ENCODE measurements around the gene CST2.

DNA sequence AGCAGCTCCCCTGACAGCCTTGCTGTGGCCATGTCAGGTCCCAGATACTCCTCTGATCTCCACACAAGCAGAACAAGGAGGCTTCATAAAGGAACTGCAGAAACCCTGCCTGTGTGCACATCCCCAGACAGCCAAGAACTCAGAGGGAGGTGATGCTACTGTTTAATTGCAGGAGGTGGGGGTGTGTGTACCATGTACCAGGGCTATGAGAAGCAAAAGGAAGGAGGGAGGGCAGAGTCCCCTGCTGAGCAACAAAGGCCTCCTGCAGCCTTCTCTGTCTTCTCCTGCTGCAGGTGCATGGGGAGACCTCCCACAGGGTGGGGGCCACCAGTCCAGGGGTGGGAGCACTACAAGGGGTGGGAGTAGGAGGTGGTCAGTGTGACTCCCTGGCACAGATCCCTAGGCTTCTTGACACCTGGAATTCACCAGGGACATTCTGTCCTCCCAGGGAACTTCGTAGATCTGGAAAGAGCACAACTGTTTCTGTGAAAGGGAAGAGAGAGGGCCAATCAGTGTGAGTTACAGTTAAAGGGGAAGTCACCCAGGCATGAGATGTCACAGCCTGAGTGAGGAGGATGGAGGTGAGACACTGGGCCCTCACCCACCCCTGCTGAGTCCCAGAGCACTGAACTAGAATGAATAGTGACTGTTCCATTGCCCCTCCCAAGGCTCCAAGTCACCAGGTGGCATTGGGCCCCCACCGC lies 2.8 kb downstream of the CST2 start:
- TF ChIP-seq, protein P1, sequence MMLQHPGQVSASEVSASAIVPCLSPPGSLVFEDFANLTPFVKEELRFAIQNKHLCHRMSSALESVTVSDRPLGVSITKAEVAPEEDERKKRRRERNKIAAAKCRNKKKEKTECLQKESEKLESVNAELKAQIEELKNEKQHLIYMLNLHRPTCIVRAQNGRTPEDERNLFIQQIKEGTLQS (IDR thresholded peaks at IDR 0.05): no peak
- TF ChIP-seq GABPA (IDR thresholded peaks at IDR 0.05 in 1 of 2, conservative IDR thresholded peaks at IDR 0.05 in 1 of 2): no peak
- TF ChIP-seq, protein P2, sequence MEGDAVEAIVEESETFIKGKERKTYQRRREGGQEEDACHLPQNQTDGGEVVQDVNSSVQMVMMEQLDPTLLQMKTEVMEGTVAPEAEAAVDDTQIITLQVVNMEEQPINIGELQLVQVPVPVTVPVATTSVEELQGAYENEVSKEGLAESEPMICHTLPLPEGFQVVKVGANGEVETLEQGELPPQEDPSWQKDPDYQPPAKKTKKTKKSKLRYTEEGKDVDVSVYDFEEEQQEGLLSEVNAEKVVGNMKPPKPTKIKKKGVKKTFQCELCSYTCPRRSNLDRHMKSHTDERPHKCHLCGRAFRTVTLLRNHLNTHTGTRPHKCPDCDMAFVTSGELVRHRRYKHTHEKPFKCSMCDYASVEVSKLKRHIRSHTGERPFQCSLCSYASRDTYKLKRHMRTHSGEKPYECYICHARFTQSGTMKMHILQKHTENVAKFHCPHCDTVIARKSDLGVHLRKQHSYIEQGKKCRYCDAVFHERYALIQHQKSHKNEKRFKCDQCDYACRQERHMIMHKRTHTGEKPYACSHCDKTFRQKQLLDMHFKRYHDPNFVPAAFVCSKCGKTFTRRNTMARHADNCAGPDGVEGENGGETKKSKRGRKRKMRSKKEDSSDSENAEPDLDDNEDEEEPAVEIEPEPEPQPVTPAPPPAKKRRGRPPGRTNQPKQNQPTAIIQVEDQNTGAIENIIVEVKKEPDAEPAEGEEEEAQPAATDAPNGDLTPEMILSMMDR (IDR thresholded peaks at IDR 0.05; ENCODE audit: low read depth, low read length, missing input control): no peak
- TF ChIP-seq, protein P3, sequence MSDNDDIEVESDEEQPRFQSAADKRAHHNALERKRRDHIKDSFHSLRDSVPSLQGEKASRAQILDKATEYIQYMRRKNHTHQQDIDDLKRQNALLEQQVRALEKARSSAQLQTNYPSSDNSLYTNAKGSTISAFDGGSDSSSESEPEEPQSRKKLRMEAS (IDR thresholded peaks at IDR 0.05): no peak
- TF ChIP-seq FOXA1 (IDR thresholded peaks at IDR 0.05): no peak
- TF ChIP-seq, protein P4, sequence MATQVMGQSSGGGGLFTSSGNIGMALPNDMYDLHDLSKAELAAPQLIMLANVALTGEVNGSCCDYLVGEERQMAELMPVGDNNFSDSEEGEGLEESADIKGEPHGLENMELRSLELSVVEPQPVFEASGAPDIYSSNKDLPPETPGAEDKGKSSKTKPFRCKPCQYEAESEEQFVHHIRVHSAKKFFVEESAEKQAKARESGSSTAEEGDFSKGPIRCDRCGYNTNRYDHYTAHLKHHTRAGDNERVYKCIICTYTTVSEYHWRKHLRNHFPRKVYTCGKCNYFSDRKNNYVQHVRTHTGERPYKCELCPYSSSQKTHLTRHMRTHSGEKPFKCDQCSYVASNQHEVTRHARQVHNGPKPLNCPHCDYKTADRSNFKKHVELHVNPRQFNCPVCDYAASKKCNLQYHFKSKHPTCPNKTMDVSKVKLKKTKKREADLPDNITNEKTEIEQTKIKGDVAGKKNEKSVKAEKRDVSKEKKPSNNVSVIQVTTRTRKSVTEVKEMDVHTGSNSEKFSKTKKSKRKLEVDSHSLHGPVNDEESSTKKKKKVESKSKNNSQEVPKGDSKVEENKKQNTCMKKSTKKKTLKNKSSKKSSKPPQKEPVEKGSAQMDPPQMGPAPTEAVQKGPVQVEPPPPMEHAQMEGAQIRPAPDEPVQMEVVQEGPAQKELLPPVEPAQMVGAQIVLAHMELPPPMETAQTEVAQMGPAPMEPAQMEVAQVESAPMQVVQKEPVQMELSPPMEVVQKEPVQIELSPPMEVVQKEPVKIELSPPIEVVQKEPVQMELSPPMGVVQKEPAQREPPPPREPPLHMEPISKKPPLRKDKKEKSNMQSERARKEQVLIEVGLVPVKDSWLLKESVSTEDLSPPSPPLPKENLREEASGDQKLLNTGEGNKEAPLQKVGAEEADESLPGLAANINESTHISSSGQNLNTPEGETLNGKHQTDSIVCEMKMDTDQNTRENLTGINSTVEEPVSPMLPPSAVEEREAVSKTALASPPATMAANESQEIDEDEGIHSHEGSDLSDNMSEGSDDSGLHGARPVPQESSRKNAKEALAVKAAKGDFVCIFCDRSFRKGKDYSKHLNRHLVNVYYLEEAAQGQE (IDR thresholded peaks at IDR 0.05): no peak
- TF ChIP-seq TAF1 (conservative IDR thresholded peaks at IDR 0.05): no peak
- no peak for TF ChIP-seq JUND (IDR thresholded peaks at IDR 0.05)
- TF ChIP-seq RXRA (IDR thresholded peaks at IDR 0.05): no peak
- no peak for TF ChIP-seq YY1 (IDR thresholded peaks at IDR 0.05)
- no peak for TF ChIP-seq RAD21 (IDR thresholded peaks at IDR 0.05)
- no peak for TF ChIP-seq HNF4G (IDR thresholded peaks at IDR 0.05)
- no peak for TF ChIP-seq SP1 (IDR thresholded peaks at IDR 0.05)
